ENCODE data around the gene DISC1. TPM values are rescaled to one million over a fixed set of nuclear protein-coding genes. Genes with fewer than 3 reads are reported as not detected.

Gene DISC1
- polyA plus RNA-seq, 3 donors = 5.5 to 14.7 (median 5.8) TPM

DNA sequence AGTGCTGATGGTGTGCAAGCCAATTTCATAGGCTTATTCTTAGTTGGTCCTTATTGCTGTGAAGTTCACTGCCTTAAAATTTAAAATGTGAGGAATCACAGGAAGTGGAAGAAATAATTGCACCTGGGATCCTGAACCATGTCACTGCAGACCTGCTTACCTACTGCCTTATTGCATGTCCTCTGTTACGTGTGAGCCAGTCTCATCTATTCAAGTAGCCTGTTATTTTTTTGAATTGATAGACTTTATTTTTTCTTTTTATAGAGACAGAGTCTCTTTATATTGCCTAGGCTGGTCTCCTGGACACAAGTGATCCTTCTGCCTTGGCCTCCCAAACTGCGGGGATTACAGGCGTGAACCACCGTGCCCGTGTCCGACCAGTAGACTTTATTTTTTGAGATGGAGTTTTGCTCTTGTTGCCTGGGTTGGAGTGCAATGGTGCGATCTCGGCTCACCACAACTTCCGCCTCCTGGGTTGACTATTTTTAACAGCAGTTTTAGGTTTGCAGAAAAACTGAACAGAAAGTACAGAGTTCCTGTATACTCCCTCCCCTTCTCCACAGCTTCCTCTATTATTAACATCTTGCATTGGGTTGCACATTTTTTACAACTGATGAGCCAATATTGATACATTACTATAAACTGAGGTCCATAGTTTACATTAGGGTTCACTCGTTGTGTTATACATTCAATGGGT is 14.0 kb upstream of the DISC1 start:
- Histone ChIP-seq H3K27ac (ENCODE audit: low read depth in 1 of 2, low read length in 2 of 2) (peak overlapping the region; percentile 65 to 70), H2AFZ (ENCODE audit: insufficient read depth, low read depth, low read length, poor library complexity, severe bottlenecking) (no peak overlapping the region), H3K27me3 (ENCODE audit: control insufficient read depth in 2 of 2, insufficient read depth in 2 of 2, low read length in 2 of 2) (no peaks in the 10 kb centered on the region), H3K4me2 (replicated peaks; ENCODE audit: extremely low read depth, low read length, poor library complexity, severe bottlenecking) (peak overlapping the region; percentile 65), H3K9me3 (replicated peaks in 1 of 2; ENCODE audit: control insufficient read depth in 1 of 2, insufficient read depth in 1 of 2, low read length in 2 of 2) (no peaks in the 10 kb centered on the region), H3K4me3 (replicated peaks in 1 of 3; ENCODE audit: low read depth in 2 of 3, low read length in 3 of 3) (peak overlapping the region in 1 of 3 experiments; percentile 69), H3K79me2 (ENCODE audit: insufficient read depth, low read length) (no peaks in the 10 kb centered on the region), H3K9ac (ENCODE audit: insufficient read depth, low read length, poor library complexity, severe bottlenecking) (no peak overlapping the region), H4K20me1 (ENCODE audit: insufficient read depth, low read length) (no peaks in the 10 kb centered on the region), H3K36me3 (replicated peaks in 1 of 2; ENCODE audit: control insufficient read depth in 1 of 2, insufficient read depth in 2 of 2, low read length in 2 of 2) (no peaks in the 10 kb centered on the region), H3K4me1 (ENCODE audit: control insufficient read depth in 1 of 2, insufficient read depth in 2 of 2, low read length in 2 of 2) (peaks cover 74 to 85% of the 10 kb centered on the region in 2 donors)
- H3K36me3 Mint-ChIP-seq = no peaks in the 10 kb centered on the region
- H3K9me3 Mint-ChIP-seq = peaks cover 0 to 7% (median 4%) of the 10 kb centered on the region in 7 donors
- intact Hi-C loops (cut with micrococcal nuclease) = no loop called here
- WGBS (ENCODE audit: insufficient coverage) = 0% methylated on average over 1 of the region's 10 CpGs
- DNase-seq = peak; percentile 67 to 87 (median 80)
- TF ChIP-seq, protein P1, sequence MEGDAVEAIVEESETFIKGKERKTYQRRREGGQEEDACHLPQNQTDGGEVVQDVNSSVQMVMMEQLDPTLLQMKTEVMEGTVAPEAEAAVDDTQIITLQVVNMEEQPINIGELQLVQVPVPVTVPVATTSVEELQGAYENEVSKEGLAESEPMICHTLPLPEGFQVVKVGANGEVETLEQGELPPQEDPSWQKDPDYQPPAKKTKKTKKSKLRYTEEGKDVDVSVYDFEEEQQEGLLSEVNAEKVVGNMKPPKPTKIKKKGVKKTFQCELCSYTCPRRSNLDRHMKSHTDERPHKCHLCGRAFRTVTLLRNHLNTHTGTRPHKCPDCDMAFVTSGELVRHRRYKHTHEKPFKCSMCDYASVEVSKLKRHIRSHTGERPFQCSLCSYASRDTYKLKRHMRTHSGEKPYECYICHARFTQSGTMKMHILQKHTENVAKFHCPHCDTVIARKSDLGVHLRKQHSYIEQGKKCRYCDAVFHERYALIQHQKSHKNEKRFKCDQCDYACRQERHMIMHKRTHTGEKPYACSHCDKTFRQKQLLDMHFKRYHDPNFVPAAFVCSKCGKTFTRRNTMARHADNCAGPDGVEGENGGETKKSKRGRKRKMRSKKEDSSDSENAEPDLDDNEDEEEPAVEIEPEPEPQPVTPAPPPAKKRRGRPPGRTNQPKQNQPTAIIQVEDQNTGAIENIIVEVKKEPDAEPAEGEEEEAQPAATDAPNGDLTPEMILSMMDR (IDR thresholded peaks at IDR 0.05) = no peak
- peak overlapping the region; percentile 28 to 68 for H3K4me3 Mint-ChIP-seq
- H3K4me1 Mint-ChIP-seq = peaks cover 84% of the 10 kb centered on the region
- H3K27me3 Mint-ChIP-seq (ENCODE audit: low read depth in 3 of 3) = no peaks in the 10 kb centered on the region
- H3K27ac Mint-ChIP-seq = peak overlapping the region; percentile 80 to 97 (median 94)

DNA sequence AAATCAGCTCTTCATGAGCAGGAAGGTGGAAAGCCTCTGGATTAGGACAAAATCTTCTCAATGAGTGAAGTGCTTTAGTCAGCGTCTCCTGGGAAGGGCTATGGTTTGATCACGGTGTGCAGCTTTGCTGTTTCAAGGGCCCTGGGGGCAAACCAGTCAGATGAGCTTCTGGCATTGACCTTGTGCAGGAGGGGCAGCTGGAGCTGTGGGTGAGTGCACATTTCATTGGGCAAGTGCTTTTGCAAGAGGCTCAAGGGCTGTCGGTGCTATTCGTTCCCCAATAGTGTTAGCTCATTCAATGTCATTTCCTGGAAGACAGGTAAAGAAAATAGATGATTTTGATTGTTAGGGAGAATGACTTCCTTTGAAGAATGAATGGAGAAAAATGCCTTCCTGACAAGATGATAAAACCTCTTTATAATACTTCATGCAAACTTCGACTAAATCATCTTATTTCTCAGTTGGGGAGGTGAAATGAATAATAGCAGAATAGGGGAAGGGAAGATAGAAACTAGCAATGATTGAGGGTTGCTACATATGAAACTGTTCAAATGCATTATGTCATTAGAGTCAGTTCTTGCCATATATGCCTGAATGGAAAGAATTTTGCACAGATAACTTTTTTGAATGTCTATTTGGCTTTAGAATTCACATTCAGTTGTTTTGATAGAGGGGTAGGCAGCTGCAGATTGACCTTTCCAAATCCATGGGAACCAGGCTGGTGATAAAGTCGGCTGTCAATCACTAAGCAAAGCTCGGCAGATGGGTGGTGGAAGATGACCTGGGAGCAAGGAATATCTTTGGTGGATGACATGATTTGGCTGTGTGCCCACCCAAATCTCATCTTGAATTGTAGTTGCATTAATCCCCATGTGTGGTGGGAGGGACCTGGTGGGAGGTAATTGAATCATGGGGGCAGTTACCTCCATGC is 12.9 kb upstream of the DISC1 start:
- H2AFZ ChIP-seq (ENCODE audit: insufficient read depth, low read depth, low read length, poor library complexity, severe bottlenecking) = no peak overlapping the region
- peak overlapping the region in 1 of 3 experiments; percentile 69 for H3K4me3 ChIP-seq (replicated peaks in 1 of 3; ENCODE audit: low read depth in 2 of 3, low read length in 3 of 3)
- no peaks in the 10 kb centered on the region for H3K79me2 ChIP-seq (ENCODE audit: insufficient read depth, low read length)
- no peaks in the 10 kb centered on the region for H3K9me3 ChIP-seq (replicated peaks in 1 of 2; ENCODE audit: control insufficient read depth in 1 of 2, insufficient read depth in 1 of 2, low read length in 2 of 2)
- no peaks in the 10 kb centered on the region for H4K20me1 ChIP-seq (ENCODE audit: insufficient read depth, low read length)
- H3K36me3 ChIP-seq (replicated peaks in 1 of 2; ENCODE audit: control insufficient read depth in 1 of 2, insufficient read depth in 2 of 2, low read length in 2 of 2) = no peaks in the 10 kb centered on the region
- H3K4me2 ChIP-seq (replicated peaks; ENCODE audit: extremely low read depth, low read length, poor library complexity, severe bottlenecking) = peak overlapping the region; percentile 65
- Mint-ChIP-seq H3K4me1 (peaks cover 86% of the 10 kb centered on the region), H3K36me3 (no peaks in the 10 kb centered on the region), H3K27ac (peak overlapping the region; percentile 80 to 97 (median 94)), H3K4me3 (peak overlapping the region; percentile 3 to 68), H3K9me3 (peaks cover 0 to 7% (median 4%) of the 10 kb centered on the region in 7 donors), H3K27me3 (ENCODE audit: low read depth in 3 of 3) (no peaks in the 10 kb centered on the region)
- peaks cover 75 to 90% of the 10 kb centered on the region in 2 donors for H3K4me1 ChIP-seq (ENCODE audit: control insufficient read depth in 1 of 2, insufficient read depth in 2 of 2, low read length in 2 of 2)
- H3K27me3 ChIP-seq (ENCODE audit: control insufficient read depth in 2 of 2, insufficient read depth in 2 of 2, low read length in 2 of 2) = no peaks in the 10 kb centered on the region
- no peak overlapping the region for H3K9ac ChIP-seq (ENCODE audit: insufficient read depth, low read length, poor library complexity, severe bottlenecking)
- DNase-seq = peak in 2 of 3 donors; percentile 40 to 44
- 25% methylated on average over 4 of the region's 7 CpGs for WGBS (ENCODE audit: insufficient coverage)
- intact Hi-C loops (cut with micrococcal nuclease) = no loop called here
- TF ChIP-seq, protein P1 (IDR thresholded peaks at IDR 0.05) = no peak
- peak overlapping the region; percentile 65 to 70 for H3K27ac ChIP-seq (ENCODE audit: low read depth in 1 of 2, low read length in 2 of 2)

Measured in CD14-positive monocyte (primary cell).